Spleen (tissue), 7 donors: ENCODE measurements around the gene RAB15.
"Not testable (repeated sequence)": the region's sequence is repeated elsewhere in the genome, so short reads cannot be mapped to it uniquely, and the experiment has no call there.

Experiments used
- POLR2A ChIP-seq, 3 donors: fragments of 450-650 bp; IDR thresholded peaks; one replicate each; pipeline ENCODE4 v1.5.1; 2017; ENCODE audit warnings: antibody characterized with exemption in 3 of 3, mild to moderate bottlenecking in 1 of 3
- TF ChIP-seq, protein P1 (sequence below), 11 experiments: fragments of 200-600 bp in 7 of 11; fragments of 450-650 bp in 4 of 11; sonication (generic) in 4 of 11; IDR thresholded peaks in 8 of 11; conservative IDR thresholded peaks in 3 of 11; 1 replicate in 7 of 11; 2 replicates in 4 of 11; pipeline versions ENCODE4 v1.4.0 to v1.8.0; 2016 to 2021; ENCODE audit warnings: antibody characterized with exemption in 11 of 11, inconsistent platforms in 4 of 11, mild to moderate bottlenecking in 1 of 11
- donor health status: DM: no; HTN: no; CAD: no; lungs with moderate emphysema.
- donor health status: DM: no; HTN: no; CAD: no.
- donor health status: DM: no; HTN: no; CAD: no.

DNA sequence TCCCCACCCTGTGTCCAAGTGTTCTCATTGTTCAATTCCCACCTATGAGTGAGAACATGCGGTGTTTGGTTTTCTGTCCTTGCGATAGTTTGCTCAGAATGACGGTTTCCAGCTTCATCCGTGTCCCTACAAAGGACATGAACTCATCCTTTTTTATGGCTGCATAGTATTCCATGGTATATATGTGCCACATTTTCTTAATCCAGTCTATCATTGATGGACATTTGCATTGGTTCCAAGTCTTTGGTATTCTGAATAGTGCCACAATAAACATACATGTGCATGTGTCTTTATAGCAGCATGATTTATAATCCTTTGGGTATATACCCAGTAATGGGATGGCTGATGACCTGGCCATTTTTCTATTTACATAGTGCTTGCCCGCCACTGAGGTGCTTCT, 58.7 kb downstream of the RAB15 start:
- not testable (repeated sequence) for TF ChIP-seq POLR2A (IDR thresholded peaks at IDR 0.05)
- TF ChIP-seq, protein P1, sequence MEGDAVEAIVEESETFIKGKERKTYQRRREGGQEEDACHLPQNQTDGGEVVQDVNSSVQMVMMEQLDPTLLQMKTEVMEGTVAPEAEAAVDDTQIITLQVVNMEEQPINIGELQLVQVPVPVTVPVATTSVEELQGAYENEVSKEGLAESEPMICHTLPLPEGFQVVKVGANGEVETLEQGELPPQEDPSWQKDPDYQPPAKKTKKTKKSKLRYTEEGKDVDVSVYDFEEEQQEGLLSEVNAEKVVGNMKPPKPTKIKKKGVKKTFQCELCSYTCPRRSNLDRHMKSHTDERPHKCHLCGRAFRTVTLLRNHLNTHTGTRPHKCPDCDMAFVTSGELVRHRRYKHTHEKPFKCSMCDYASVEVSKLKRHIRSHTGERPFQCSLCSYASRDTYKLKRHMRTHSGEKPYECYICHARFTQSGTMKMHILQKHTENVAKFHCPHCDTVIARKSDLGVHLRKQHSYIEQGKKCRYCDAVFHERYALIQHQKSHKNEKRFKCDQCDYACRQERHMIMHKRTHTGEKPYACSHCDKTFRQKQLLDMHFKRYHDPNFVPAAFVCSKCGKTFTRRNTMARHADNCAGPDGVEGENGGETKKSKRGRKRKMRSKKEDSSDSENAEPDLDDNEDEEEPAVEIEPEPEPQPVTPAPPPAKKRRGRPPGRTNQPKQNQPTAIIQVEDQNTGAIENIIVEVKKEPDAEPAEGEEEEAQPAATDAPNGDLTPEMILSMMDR (IDR thresholded peaks at IDR 0.05 in 8 of 11, conservative IDR thresholded peaks at IDR 0.05 in 3 of 11), result not testable (repeated sequence)
